ENCODE measurements around the gene VEPH1.

The VEPH1 gene

DNA sequence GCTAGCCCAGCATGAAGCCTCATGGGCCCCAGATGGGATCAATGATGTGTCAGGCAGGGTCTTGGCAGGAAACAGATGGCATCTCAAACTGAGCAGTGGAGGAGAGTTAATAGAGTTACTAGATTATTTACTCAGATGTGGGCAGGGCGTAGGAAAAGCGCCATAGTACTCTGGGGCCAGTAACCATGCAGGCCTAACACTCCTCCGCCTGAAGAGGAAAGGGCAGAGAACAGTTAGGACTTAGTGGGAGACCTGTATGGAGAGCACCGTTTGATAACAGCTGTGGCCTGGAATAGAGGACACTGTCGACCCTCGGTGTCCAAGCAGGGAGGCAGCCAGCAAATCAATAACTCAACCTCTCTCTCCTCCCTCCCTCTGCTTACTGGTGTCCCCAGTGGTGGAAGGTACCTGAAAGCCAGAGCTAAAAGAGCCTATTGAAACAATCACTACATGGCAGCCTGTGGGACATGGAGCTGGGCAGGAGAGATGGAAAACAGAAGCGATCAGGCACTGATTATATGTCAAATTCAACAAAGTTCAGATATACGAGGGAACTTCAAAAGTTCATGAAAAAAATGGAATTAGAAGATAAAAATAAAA lies 231.8 kb downstream of the VEPH1 start:
- H3K27me3 ChIP-seq (ENCODE audit: insufficient read depth, low read depth, severe bottlenecking): no peaks in the 10 kb centered on the region
- no peaks in the 10 kb centered on the region for H3K36me3 ChIP-seq
- H3K27ac ChIP-seq: no peak overlapping the region
- H3K4me3 ChIP-seq (ENCODE audit: low read depth, low read length): no peak overlapping the region
- TF ChIP-seq CTCF (IDR thresholded peaks at IDR 0.05; ENCODE audit: low read depth, low read length): no peak
- DNase-seq: no peak
- no peaks in the 10 kb centered on the region for H3K9me3 ChIP-seq (ENCODE audit: severe bottlenecking)

DNA sequence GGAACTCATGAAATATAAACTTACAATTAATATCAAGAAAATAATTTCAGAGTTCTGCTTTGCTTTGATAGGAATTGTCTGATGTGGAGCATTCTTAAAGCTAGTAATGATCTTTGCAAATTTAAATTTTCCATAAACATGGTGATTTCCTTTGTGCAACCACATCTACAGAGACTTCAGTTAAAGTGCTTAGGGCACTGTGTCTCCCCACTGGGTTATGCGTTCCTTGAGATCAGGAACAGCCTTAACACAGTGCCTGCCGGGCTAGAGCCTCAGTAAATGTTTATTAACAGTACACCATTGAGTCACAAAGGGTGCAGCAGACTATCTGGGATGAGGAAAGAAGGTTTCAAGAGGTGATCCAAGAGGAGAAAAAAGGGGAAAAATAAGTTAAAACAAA lies 235.2 kb downstream of the VEPH1 start:
- no peak for TF ChIP-seq CTCF (IDR thresholded peaks at IDR 0.05; ENCODE audit: low read depth, low read length)
- Histone ChIP-seq H3K27me3 (ENCODE audit: insufficient read depth, low read depth, severe bottlenecking) (no peaks in the 10 kb centered on the region), H3K27ac (no peak overlapping the region), H3K36me3 (no peaks in the 10 kb centered on the region), H3K9me3 (ENCODE audit: severe bottlenecking) (no peaks in the 10 kb centered on the region), H3K4me3 (ENCODE audit: low read depth, low read length) (no peak overlapping the region)
- DNase-seq: no peak

GRCh38 chr3:157265931-157266330 lies 237.3 kb downstream of the VEPH1 start:
- Histone ChIP-seq H3K27ac (no peak overlapping the region), H3K9me3 (ENCODE audit: severe bottlenecking) (no peaks in the 10 kb centered on the region), H3K36me3 (no peaks in the 10 kb centered on the region), H3K4me3 (ENCODE audit: low read depth, low read length) (no peak overlapping the region), H3K27me3 (ENCODE audit: insufficient read depth, low read depth, severe bottlenecking) (no peaks in the 10 kb centered on the region)
- no peak for TF ChIP-seq CTCF (IDR thresholded peaks at IDR 0.05; ENCODE audit: low read depth, low read length)
- DNase-seq: no peak

DNA sequence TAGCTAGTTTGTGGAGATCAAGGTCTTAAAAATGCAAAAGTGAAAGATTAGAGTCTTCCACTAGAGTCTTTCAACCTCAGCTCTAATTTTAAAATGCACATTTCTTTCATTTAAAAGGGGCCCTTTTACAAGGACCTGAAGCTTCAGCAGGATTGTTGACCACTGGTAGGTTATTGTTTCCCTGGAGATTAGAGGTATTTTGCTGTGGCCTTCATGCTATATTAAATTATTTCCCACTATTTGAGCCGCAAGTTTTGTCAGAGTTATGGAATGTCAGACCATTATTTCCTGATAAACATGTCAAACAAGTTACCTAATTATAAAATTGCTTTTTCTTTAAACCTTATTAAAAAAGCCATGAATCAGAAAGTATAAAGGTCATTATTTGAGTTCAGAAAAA lies 240.2 kb downstream of the VEPH1 start:
- Histone ChIP-seq H3K27ac (no peak overlapping the region), H3K9me3 (ENCODE audit: severe bottlenecking) (no peaks in the 10 kb centered on the region), H3K4me3 (ENCODE audit: low read depth, low read length) (no peak overlapping the region), H3K36me3 (no peaks in the 10 kb centered on the region), H3K27me3 (ENCODE audit: insufficient read depth, low read depth, severe bottlenecking) (no peaks in the 10 kb centered on the region)
- no peak for TF ChIP-seq CTCF (IDR thresholded peaks at IDR 0.05; ENCODE audit: low read depth, low read length)
- no peak for DNase-seq

DNA sequence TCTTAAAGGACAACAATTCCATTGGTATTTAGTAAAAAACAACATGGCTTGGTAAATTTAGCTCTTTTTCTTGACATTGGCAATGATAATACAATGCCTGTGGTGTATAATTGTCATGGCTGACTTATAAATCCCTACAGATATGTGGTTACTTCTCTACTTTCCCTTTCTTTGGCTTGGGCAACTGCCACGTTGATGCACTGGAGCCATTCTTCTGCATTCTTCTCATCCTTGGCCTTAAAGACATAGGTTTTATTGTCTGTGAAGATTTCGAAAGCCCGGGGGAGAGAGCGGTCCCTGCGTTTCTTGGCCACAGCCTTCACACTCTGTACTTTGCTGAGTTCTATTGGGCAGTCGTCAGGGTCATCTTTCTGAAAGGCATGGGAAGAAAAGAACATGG lies 242.2 kb downstream of the VEPH1 start:
- Histone ChIP-seq H3K27me3 (ENCODE audit: insufficient read depth, low read depth, severe bottlenecking) (no peaks in the 10 kb centered on the region), H3K4me3 (ENCODE audit: low read depth, low read length) (no peak overlapping the region), H3K9me3 (ENCODE audit: severe bottlenecking) (no peaks in the 10 kb centered on the region), H3K27ac (no peak overlapping the region), H3K36me3 (no peaks in the 10 kb centered on the region)
- no peak for TF ChIP-seq CTCF (IDR thresholded peaks at IDR 0.05; ENCODE audit: low read depth, low read length)
- DNase-seq: no peak

DNA sequence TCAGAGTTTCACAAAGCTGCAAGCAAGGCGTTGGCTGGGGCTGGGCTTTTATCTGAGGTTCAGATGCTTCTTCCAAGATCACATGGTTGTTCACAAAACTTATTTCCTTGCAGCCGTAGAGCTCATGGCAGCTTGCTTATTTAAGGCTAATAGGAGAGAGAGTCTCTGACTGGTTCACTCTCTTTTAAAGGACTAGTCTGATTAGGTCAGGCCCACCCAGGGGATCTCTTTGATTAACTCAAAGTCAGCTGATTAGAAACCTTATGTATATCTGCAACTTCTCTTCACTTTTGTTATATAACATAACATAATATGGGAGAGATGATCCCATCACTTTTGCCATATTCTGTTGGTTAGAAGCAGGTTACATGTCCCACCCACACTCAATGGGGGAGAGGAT lies 243.4 kb downstream of the VEPH1 start:
- no peaks in the 10 kb centered on the region for H3K27me3 ChIP-seq (ENCODE audit: insufficient read depth, low read depth, severe bottlenecking)
- H3K27ac ChIP-seq: no peak overlapping the region
- no peak for DNase-seq
- H3K36me3 ChIP-seq: no peaks in the 10 kb centered on the region
- no peak for TF ChIP-seq CTCF (IDR thresholded peaks at IDR 0.05; ENCODE audit: low read depth, low read length)
- no peak overlapping the region for H3K4me3 ChIP-seq (ENCODE audit: low read depth, low read length)
- H3K9me3 ChIP-seq (ENCODE audit: severe bottlenecking): no peaks in the 10 kb centered on the region
